HCT116 (cell line): ENCODE results near the gene ARMC3. TPM values are rescaled to one million over a fixed set of nuclear protein-coding genes. Genes with fewer than 3 reads are reported as not detected.

ENCODE experiments used
- ATAC-seq: fragments of 200-7000 bp; cut with Tn5 transposase; 2 replicates; pipeline ENCODE4 v1.9.1; 2020; ENCODE audit warnings: mild to moderate bottlenecking, moderate library complexity
- BruUV-seq: library from RNA; stranded (reverse); fragments of 400-500 nt; replicated peaks from 2 replicates; lab custom pipeline; 2021; lab: Mats Ljungman, UMichigan
- CTCF ChIA-PET: fragments of 300-600 bp; sonication (Branson Sonifier 250); formaldehyde crosslinking; loops from one replicate; lab custom pipeline; 2021; ENCODE audit warnings: antibody characterized with exemption; lab: Charles Lee
- POLR2A ChIA-PET: fragments of 300-600, 350-600 bp; sonication (Branson Sonifier 250); formaldehyde crosslinking; loops from one replicate; lab custom pipeline; 2021; ENCODE audit warnings: antibody characterized with exemption; lab: Charles Lee
- RAD21 ChIA-PET, 2 experiments: fragments of 300-600 bp; sonication (Branson Sonifier 250); formaldehyde crosslinking; loops; one replicate each; lab custom pipeline; 2023; ENCODE audit warnings: low total read pairs in 2 of 2; ENCODE audit not compliant: uncharacterized antibody in 2 of 2, unreplicated experiment in 2 of 2, low non-redundant PET in 1 of 2; lab: Charles Lee
- DNase-seq: peaks from one replicate; pipeline ENCODE4 v3.0.0-alpha.2; 2010; ENCODE audit warnings: low read depth, low spot score
- H2AFZ ChIP-seq: fragments of 200-600 bp; shearing (Covaris generic), sonication (generic); 2 replicates; pipeline ENCODE4 v1.6.1; 2017; ENCODE audit warnings: low read depth, mixed run types, mixed read lengths, antibody characterized with exemption, low read length; ENCODE audit not compliant: poor library complexity, severe bottlenecking
- H3K27ac ChIP-seq: 2 replicates; pipeline ENCODE4 v1.5.1; 2012; ENCODE audit warnings: low read depth, low read length
- H3K27me3 ChIP-seq: fragments of 200-600 bp; sonication (generic); 2 replicates; pipeline ENCODE4 v1.6.1; 2016; ENCODE audit warnings: mixed run types, low read length, mixed read lengths; ENCODE audit not compliant: insufficient read depth
- H3K36me3 ChIP-seq, 2 experiments: fragments of 200-500 bp in 1 of 2; fragments of 200-600 bp in 1 of 2; sonication (Bioruptor generic) in 1 of 2; sonication (generic) in 1 of 2; 2 replicates each; pipeline versions ENCODE4 v1.5.1 to v1.6.1; 2014 to 2016; ENCODE audit warnings: low read length in 2 of 2, inconsistent platforms in 1 of 2, mixed read lengths in 1 of 2, mixed run types in 1 of 2; ENCODE audit not compliant: insufficient read depth in 2 of 2, control insufficient read depth in 1 of 2
- H3K4me1 ChIP-seq, 2 experiments: fragments of 200-600 bp in 1 of 2; sonication (generic) in 1 of 2; 2 replicates each; pipeline versions ENCODE4 v1.5.1 to v1.6.1; 2012 to 2017; ENCODE audit warnings: low read length in 2 of 2, inconsistent platforms in 1 of 2, mild to moderate bottlenecking in 1 of 2, mixed read lengths in 1 of 2, mixed run types in 1 of 2, moderate library complexity in 1 of 2; ENCODE audit not compliant: insufficient read depth in 2 of 2, control insufficient read depth in 1 of 2
- H3K4me2 ChIP-seq: fragments of 200-600 bp; sonication (generic); 2 replicates; pipeline ENCODE4 v1.6.1; 2017; ENCODE audit warnings: mixed run types, low read length, mixed read lengths
- H3K4me3 ChIP-seq, 2 experiments: fragments of 200-600 bp in 1 of 2; sonication (generic) in 1 of 2; replicated peaks in 1 of 2; 2 replicates each; pipeline ENCODE4 v1.5.1; 2011 to 2016; ENCODE audit warnings: low read length in 2 of 2, control low read depth in 1 of 2, low read depth in 1 of 2, mild to moderate bottlenecking in 1 of 2, mixed read lengths in 1 of 2, mixed run types in 1 of 2
- H3K79me2 ChIP-seq: fragments of 200-600 bp; sonication (generic); 2 replicates; pipeline ENCODE4 v1.6.1; 2017; ENCODE audit warnings: mild to moderate bottlenecking, mixed run types, low read length, moderate library complexity, mixed read lengths; ENCODE audit not compliant: insufficient read depth
- H3K9ac ChIP-seq: fragments of 200-600 bp; sonication (generic); 2 replicates; pipeline ENCODE4 v1.6.1; 2016; ENCODE audit warnings: low read length, mixed read lengths
- H3K9me2 ChIP-seq: fragments of 200-600 bp; sonication (generic), shearing (Covaris generic); 2 replicates; pipeline ENCODE4 v1.6.1; 2017; ENCODE audit warnings: mixed run types, mild to moderate bottlenecking, moderate library complexity; ENCODE audit not compliant: insufficient read depth
- H3K9me3 ChIP-seq, 2 experiments: fragments of 200-500 bp in 1 of 2; fragments of 200-600 bp in 1 of 2; sonication (Bioruptor generic) in 1 of 2; sonication (generic) in 1 of 2; 2 replicates each; pipeline ENCODE4 v1.6.1; 2014 to 2017; ENCODE audit warnings: low read length in 2 of 2, mixed read lengths in 2 of 2, inconsistent platforms in 1 of 2, low read depth in 1 of 2, mild to moderate bottlenecking in 1 of 2, mixed run types in 1 of 2, moderate library complexity in 1 of 2; ENCODE audit not compliant: control insufficient read depth in 1 of 2, insufficient read depth in 1 of 2
- H4K20me1 ChIP-seq: fragments of 200-600 bp; sonication (generic), shearing (Covaris generic); 2 replicates; pipeline ENCODE4 v1.6.1; 2017; ENCODE audit warnings: mixed run types, mild to moderate bottlenecking, moderate library complexity; ENCODE audit not compliant: insufficient read depth
- CTCF ChIP-seq, 3 experiments: fragments of 200-600 bp in 1 of 3; sonication (generic) in 1 of 3; IDR thresholded peaks in 2 of 3; conservative IDR thresholded peaks in 1 of 3; 2 replicates each; pipeline ENCODE4 v1.5.1; 2012 to 2017; ENCODE audit warnings: low read depth in 2 of 3, low read length in 2 of 3, antibody characterized with exemption in 1 of 3, borderline replicate concordance in 1 of 3, control low read depth in 1 of 3, mild to moderate bottlenecking in 1 of 3, mixed read lengths in 1 of 3, mixed run types in 1 of 3, moderate library complexity in 1 of 3; ENCODE audit not compliant: insufficient read depth in 1 of 3
- ELF1 ChIP-seq: IDR thresholded peaks from 2 replicates; pipeline ENCODE4 v1.6.1; 2012; ENCODE audit warnings: low read depth, borderline replicate concordance
- EZH2phosphoT487 ChIP-seq: fragments of 200-600 bp; IDR thresholded peaks from 2 replicates; pipeline ENCODE4 v1.6.1; 2018; ENCODE audit warnings: antibody characterized with exemption, borderline replicate concordance
- POLR2A ChIP-seq: IDR thresholded peaks from 2 replicates; pipeline ENCODE4 v1.7.0; 2011; ENCODE audit warnings: borderline replicate concordance; ENCODE audit not compliant: insufficient read depth, insufficient read length; ENCODE audit errors: extremely low read depth
- POLR2AphosphoS5 ChIP-seq: IDR thresholded peaks from 2 replicates; pipeline ENCODE4 v1.6.1; 2011; ENCODE audit warnings: mild to moderate bottlenecking, low read depth, low read length, moderate library complexity
- RAD21 ChIP-seq: IDR thresholded peaks from 2 replicates; pipeline ENCODE4 v1.6.1; 2012; ENCODE audit warnings: low read depth, mild to moderate bottlenecking
- SIN3A ChIP-seq: IDR thresholded peaks from 2 replicates; pipeline ENCODE4 v1.6.1; 2012; ENCODE audit warnings: low read depth
- SP1 ChIP-seq: IDR thresholded peaks from 2 replicates; pipeline ENCODE4 v1.6.1; 2012; ENCODE audit warnings: low read depth
- TCF7L2 ChIP-seq: IDR thresholded peaks from 2 replicates; pipeline ENCODE4 v1.7.0; 2011; ENCODE audit warnings: borderline replicate concordance, inconsistent platforms; ENCODE audit not compliant: insufficient read depth, insufficient read length; ENCODE audit errors: extremely low read depth
- ZFX ChIP-seq: fragments of 450-650 bp; IDR thresholded peaks from 2 replicates; pipeline ENCODE4 v1.6.1; 2017
- ZNF274 ChIP-seq: fragments of 200-500 bp; sonication (Bioruptor generic); IDR thresholded peaks from 2 replicates; pipeline ENCODE4 v1.6.1; 2014; ENCODE audit warnings: mild to moderate bottlenecking, low read depth, low read length, inconsistent platforms
- intact Hi-C: fragments of 100-400 bp; cut with micrococcal nuclease; formaldehyde crosslinking; loops from 2 replicates; pipeline ENCODE4 v1.10.0; 2022
- total RNA-seq: library from RNA; stranded (reverse); gene quantifications from one replicate; pipeline ENCODE4 v1.2.1, GENCODE V29; 2021; ENCODE audit not compliant: unreplicated experiment
- TF ChIP-seq, protein P1 (sequence below): IDR thresholded peaks from 2 replicates; pipeline ENCODE4 v1.6.1; 2012

The ARMC3 gene
- total RNA-seq, 1 experiment from 2014 or later, result 2.6 TPM

DNA sequence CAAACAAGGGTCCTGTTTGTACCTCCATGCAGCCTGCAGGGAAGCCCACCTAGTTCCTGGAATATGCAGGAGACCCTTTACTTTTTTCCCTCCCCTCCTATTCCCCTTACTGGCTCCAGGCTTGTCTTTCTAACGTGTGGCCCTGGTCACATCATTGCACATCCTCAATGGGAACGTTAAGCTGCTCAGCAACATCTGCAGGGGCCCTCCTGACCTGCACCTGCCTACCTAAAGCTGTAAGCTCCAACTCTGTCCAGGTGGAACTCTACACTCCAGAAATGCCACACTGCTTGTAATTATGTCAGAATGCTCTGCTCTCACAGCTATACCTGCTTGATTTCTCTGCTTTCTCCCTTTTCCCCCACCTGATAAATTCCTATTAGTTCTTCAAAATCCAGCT is 72.1 kb downstream of the ARMC3 start:
- H3K4me2 ChIP-seq, result no peak overlapping the region
- H2AFZ ChIP-seq, result no peak overlapping the region
- no peaks in the 10 kb centered on the region for H3K4me1 ChIP-seq
- ChIA-PET CTCF (no interaction called here), POLR2A (no interaction called here), RAD21 (no interaction called here)
- peak; percentile 66 for ATAC-seq
- H3K79me2 ChIP-seq, result no peaks in the 10 kb centered on the region
- H4K20me1 ChIP-seq, result no peaks in the 10 kb centered on the region
- BruUV-seq, result no TSS peak
- no peaks in the 10 kb centered on the region for H3K27me3 ChIP-seq
- H3K9me3 ChIP-seq, result no peaks in the 10 kb centered on the region
- H3K4me3 ChIP-seq, result no peak overlapping the region
- H3K36me3 ChIP-seq, result no peaks in the 10 kb centered on the region
- no peaks in the 10 kb centered on the region for H3K9me2 ChIP-seq
- no peak for DNase-seq
- no peak overlapping the region for H3K9ac ChIP-seq
- intact Hi-C loops, result no loop called here
- TF ChIP-seq, protein P1, sequence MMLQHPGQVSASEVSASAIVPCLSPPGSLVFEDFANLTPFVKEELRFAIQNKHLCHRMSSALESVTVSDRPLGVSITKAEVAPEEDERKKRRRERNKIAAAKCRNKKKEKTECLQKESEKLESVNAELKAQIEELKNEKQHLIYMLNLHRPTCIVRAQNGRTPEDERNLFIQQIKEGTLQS, result no peak
- 0 out of 2 replicates have a peak, but pooled peaks have one; percentile 21 for TF ChIP-seq RAD21
- H3K27ac ChIP-seq, result no peak overlapping the region

DNA sequence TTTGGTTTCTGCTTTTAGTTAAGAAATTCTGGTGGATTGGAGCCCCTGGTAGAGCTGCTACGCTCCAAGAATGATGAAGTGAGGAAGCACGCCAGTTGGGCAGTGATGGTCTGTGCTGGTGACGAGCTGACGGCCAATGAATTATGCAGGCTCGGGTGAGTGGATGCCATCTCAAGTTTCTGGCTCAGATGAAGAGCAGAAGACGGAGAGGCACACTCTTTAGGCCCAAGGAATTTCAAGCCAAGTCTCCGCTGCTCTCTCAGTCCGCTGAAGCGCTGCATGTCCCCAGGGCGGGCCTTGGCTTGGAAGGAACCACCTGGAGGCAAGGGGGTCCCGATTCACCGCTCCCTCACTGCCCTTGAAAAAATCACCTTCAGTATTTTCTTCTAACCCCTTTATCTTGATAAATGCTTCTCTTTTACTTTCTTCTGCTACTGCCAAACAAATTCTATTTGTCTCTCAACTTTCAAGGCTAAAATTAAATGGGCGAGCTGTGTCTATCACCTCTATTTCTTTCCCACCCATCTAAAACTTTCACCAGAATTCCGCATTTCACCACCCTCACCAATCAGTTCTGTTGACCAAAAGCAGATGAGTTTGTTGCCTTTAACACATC is 74.2 kb downstream of the ARMC3 start:
- no TSS peak for BruUV-seq
- CTCF ChIA-PET, result no interaction called here
- Histone ChIP-seq H3K9ac (no peak overlapping the region), H4K20me1 (no peaks in the 10 kb centered on the region), H3K9me3 (no peaks in the 10 kb centered on the region), H3K27me3 (no peaks in the 10 kb centered on the region), H3K4me1 (no peaks in the 10 kb centered on the region), H3K27ac (no peak overlapping the region), H3K9me2 (no peaks in the 10 kb centered on the region), H2AFZ (no peak overlapping the region), H3K4me3 (no peak overlapping the region), H3K36me3 (no peaks in the 10 kb centered on the region), H3K4me2 (no peak overlapping the region), H3K79me2 (no peaks in the 10 kb centered on the region)
- ATAC-seq (no peak), DNase-seq (no peak)
- POLR2A ChIA-PET, result no interaction called here
- RAD21 ChIA-PET, result no interaction called here
- TF ChIP-seq ELF1 (no peak), POLR2AphosphoS5 (no peak), ZFX (no peak), SP1 (no peak), TCF7L2 (no peak), CTCF (IDR thresholded peaks at IDR 0.05 in 2 of 3, conservative IDR thresholded peaks at IDR 0.05 in 1 of 3; ENCODE audit: borderline replicate concordance in 1 of 3, insufficient read depth in 1 of 3, low read depth in 2 of 3, low read length in 2 of 3) (no peak), ZNF274 (no peak), EZH2phosphoT487 (no peak), SIN3A (no peak), RAD21 (no peak), POLR2A (no peak)
- intact Hi-C loops, result no loop called here
